AG09319 (cell line): ENCODE results near the gene L2HGDH.
"Not testable (repeated sequence)": the region's sequence is repeated elsewhere in the genome, so short reads cannot be mapped to it uniquely, and the experiment has no call there.

Experiments used
- DNase-seq: peaks from one replicate; pipeline ENCODE4 v3.0.0-alpha.2; 2010; ENCODE audit warnings: low read depth; ENCODE audit errors: extremely low read depth
- TF ChIP-seq, protein P1 (sequence below): IDR thresholded peaks from 2 replicates; pipeline ENCODE4 v1.5.1; 2011; ENCODE audit warnings: low read depth, mild to moderate bottlenecking, inconsistent platforms, low read length, moderate library complexity

Gene L2HGDH

DNA sequence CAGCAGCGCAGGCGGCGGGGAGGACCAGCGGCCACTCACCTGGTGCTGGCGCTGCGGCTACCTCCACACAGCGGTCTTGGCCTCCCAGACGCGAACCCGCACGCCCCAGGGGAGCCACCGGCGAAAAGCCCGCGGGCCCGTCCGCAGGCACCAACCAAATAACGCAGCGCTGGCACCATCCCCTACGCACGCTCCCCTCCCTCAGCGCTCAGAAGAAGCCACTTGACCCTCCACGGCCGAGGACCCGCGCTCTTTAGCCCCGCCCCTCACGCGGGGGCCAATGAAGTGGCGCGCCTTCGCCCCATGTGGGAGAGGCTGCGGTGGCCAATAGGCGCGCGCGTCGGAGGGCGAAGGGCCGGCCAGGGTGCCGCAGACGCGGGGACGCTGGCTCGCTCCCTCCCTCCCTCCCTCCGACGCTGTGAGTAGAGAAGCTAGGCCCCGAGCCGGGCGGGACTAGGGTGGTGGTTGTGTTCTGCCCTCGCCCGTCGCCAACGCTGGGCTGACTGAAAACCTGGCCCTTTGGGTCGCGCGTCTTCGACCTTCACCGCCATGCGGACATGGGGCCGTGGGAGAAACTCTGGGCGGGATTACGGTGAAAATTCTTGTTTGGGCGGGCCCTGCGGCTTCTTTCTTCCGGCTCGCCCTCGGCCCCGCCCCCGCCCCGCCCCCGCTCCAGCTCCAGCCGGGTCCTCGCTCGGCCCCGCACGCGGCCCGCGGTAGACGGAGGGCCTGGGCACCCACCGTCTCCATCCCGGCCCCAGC lies at the start of gene L2HGDH, which contains the start of gene DMAC2L:
TSS of gene L2HGDH (minus strand) at position 258 of the 762 bp plus-strand sequence. CDS start at position 179, 79 bp downstream.
TSS of gene DMAC2L (plus strand) at position 353 of the 762 bp plus-strand sequence. CDS start 9,164 bp downstream, outside the sequence.
- TF ChIP-seq, protein P1, sequence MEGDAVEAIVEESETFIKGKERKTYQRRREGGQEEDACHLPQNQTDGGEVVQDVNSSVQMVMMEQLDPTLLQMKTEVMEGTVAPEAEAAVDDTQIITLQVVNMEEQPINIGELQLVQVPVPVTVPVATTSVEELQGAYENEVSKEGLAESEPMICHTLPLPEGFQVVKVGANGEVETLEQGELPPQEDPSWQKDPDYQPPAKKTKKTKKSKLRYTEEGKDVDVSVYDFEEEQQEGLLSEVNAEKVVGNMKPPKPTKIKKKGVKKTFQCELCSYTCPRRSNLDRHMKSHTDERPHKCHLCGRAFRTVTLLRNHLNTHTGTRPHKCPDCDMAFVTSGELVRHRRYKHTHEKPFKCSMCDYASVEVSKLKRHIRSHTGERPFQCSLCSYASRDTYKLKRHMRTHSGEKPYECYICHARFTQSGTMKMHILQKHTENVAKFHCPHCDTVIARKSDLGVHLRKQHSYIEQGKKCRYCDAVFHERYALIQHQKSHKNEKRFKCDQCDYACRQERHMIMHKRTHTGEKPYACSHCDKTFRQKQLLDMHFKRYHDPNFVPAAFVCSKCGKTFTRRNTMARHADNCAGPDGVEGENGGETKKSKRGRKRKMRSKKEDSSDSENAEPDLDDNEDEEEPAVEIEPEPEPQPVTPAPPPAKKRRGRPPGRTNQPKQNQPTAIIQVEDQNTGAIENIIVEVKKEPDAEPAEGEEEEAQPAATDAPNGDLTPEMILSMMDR: no peak
- DNase-seq: peak; percentile 57

DNA sequence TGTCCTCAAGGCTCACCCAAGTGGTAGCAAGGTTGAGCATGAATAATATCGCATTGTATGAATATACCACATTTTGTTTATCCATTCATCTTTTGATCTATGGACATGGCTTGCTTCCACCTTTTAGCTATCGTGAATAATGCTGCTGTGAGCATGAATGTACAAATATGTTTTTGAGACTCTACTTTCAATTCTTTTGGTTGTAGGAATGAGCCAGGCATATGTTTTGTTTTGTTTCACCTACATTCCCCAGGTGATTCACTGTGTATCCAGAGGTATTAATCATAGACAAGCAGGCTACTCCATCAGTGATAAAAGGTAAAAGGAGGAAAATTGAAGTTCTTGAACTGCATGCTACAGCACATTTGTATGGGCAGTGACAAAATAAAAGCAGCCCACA lies 48.8 kb upstream of the L2HGDH start:
- TF ChIP-seq, protein P1: no peak
- no peak for DNase-seq

DNA sequence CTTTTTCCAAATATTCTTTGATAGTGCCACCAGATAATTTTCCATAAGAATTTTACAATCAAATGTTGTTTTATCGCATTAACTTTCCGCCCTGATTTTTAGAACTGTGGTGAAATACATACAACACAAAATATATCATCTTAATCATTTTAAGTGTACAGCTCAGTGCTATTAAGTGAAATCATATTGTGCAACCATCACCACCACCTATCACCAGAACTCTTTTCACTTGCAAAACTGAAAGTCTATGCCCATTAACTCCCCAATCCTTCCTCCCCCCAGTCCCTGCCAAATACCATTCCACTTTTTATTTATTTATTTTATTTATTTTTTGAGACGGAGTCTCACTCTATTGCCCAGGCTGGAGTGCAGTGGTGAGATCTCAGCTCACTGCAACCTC lies 48.1 kb upstream of the L2HGDH start:
- DNase-seq: no peak
- TF ChIP-seq, protein P1: no peak

DNA sequence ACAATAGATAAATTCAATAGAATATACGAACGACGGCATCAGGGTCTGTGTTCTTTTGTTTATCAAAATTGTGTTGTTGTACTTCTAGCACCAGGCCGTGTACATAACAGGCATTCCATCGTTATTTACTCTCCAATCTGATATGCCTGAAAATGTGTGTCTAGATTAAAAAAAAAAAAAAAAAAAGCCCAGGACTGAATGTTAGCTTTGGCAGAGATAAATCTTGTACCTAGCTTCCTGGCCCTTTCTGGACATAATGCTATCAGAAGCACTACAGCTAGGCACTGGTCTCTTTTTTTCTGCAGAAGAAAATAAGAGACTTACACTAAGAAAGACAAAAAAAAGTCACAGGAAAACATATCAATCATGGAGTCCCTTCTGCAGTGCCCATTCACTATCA lies 47.6 kb upstream of the L2HGDH start:
- TF ChIP-seq, protein P1: no peak
- DNase-seq: no peak

DNA sequence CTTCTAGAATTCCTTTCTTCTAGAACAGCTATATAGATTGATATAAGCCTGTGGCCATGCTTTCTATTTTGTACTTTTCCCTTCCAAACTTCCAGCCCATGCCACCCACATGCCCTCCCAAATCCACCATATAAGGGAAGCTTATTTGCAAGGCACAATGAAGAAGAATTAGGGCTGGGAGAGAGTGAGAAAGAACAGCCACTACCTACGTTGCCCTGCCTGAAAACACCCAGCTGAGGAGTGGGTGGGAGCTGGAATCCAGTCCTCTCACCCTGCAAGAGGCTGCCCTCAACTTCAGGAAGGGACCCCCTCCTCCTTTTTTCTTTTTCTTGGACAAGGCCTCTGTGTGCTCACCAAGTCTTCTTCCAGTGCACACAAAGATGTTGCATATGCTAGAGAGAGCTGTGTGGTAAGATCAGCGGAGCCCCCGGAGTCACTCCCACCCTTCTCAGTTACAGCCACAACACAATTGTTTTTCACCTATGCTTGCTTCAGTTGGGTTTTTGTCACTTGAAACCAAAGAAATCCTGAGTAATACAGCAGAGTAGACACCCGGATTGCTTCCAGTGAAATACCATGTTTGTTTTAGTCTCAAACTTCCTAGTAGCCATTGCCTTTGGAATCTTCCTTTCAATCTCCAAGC lies 45.8 kb upstream of the L2HGDH start:
- DNase-seq: no peak
- TF ChIP-seq, protein P1: no peak

DNA sequence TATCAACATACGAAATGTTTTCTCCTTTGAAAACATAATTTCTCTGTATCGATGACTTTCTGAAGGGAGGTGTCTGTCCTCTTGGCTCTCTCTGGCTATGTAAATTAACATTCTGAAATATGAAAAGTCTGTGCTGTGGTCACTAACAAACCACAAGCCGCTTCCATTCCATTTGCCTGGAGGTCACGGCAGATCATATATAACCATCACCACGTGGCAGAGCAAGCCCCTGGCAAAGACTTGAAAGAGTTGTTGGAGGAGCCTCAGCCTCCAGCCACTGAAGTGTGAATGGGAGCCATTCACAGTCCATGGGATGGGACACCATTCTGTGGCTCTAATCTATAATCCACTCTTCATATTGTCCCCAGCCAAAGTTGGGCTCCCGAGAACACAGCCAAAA lies 45.1 kb upstream of the L2HGDH start:
- no peak for DNase-seq
- TF ChIP-seq, protein P1: no peak

DNA sequence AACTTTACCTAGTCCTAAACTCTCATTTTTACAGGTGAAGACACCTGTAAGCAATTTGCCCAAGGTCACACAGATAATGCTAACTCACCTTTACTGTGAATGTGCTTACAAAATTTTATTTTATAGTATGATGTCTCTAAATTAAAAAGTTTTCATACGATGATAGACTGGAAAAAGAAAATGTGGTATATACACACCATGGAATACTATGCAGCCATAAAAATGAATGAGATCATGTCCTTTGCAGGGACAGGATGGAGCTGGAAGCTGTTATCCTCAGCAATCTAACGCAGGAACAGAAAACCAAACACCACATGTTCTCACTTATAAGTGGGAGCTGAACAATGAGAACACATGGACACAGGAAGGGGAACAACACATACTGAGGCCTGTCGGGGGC lies 44.3 kb upstream of the L2HGDH start:
- not testable (repeated sequence) for DNase-seq
